NCI-H526 treated with DMSO at 0.1 percent for 48 hours (cell line): ENCODE measurements around the gene CLEC7A.

Experiments
- DNase-seq: peaks from one replicate; lab custom pipeline; 2025; lab: John Stamatoyannopoulos, UW

Gene CLEC7A

GRCh38 chr12:10140001-10140400, 10.0 kb upstream of the CLEC7A start:
- peak; percentile 10 for DNase-seq

GRCh38 chr12:10136637-10137205, 6.7 kb upstream of the CLEC7A start:
- no peak for DNase-seq

- no peak for DNase-seq
Observed at GRCh38 chr12:10135126-10135525, 5.1 kb upstream of the CLEC7A start.

GRCh38 chr12:10132850-10133370, 2.9 kb upstream of the CLEC7A start:
- DNase-seq: no peak

- DNase-seq: no peak
Observed at GRCh38 chr12:10131111-10131690, 1.2 kb upstream of the CLEC7A start.

GRCh38 chr12:10128687-10129086, 1.3 kb downstream of the CLEC7A start:
- no peak for DNase-seq

- no peak for DNase-seq
Observed at GRCh38 chr12:10126413-10126812, 3.6 kb downstream of the CLEC7A start.

- no peak for DNase-seq
Observed at GRCh38 chr12:10122689-10123088, 7.3 kb downstream of the CLEC7A start.

- no peak for DNase-seq
Observed at GRCh38 chr12:10121278-10121677, 8.7 kb downstream of the CLEC7A start.

GRCh38 chr12:10119066-10119465, 10.9 kb downstream of the CLEC7A start:
- no peak for DNase-seq

GRCh38 chr12:10115890-10116289, 14.1 kb downstream of the CLEC7A start:
- no peak for DNase-seq

GRCh38 chr12:10115311-10115710, 14.7 kb downstream of the CLEC7A start:
- DNase-seq: no peak

GRCh38 chr12:10113920-10114319, 16.1 kb downstream of the CLEC7A start:
- DNase-seq: no peak

GRCh38 chr12:10113075-10113474, 16.9 kb downstream of the CLEC7A start:
- no peak for DNase-seq

- no peak for DNase-seq
Observed at GRCh38 chr12:10111451-10111850, 18.5 kb downstream of the CLEC7A start.

GRCh38 chr12:10110256-10110844, 19.6 kb downstream of the CLEC7A start:
- DNase-seq: no peak

- DNase-seq: no peak
Observed at GRCh38 chr12:10102322-10102721, 27.7 kb downstream of the CLEC7A start.

- no peak for DNase-seq
Observed at GRCh38 chr12:10101648-10102220, 28.3 kb downstream of the CLEC7A start.

- DNase-seq: no peak
Observed at GRCh38 chr12:10101042-10101579, 28.9 kb downstream of the CLEC7A start.

GRCh38 chr12:10098791-10099190, 31.2 kb downstream of the CLEC7A start, which contains the start of gene CLEC1A:
Gene CLEC1A, minus strand, starts transcription at chr12:10098985. Its CDS starts 63 bp downstream, at chr12:10098922.
- DNase-seq: no peak

GRCh38 chr12:10097521-10097920, 32.5 kb downstream of the CLEC7A start:
- DNase-seq: no peak

- DNase-seq: no peak
Observed at GRCh38 chr12:10095971-10096370, 34.0 kb downstream of the CLEC7A start.
